Suprapubic skin (tissue), 4 donors: ENCODE measurements around the gene PTPRM. TPM values are rescaled to one million over a fixed set of nuclear protein-coding genes. Genes with fewer than 3 reads are reported as not detected.

ENCODE experiments used
- DNase-seq, 2 donors: peaks; one replicate each; pipeline ENCODE4 v3.0.0-alpha.2; 2019; ENCODE audit warnings: low spot score in 2 of 2
- H3K27ac ChIP-seq: fragments of 200-600 bp; sonication (generic); one replicate; pipeline ENCODE4 v1.5.1; 2019
- H3K27me3 ChIP-seq: fragments of 200-600 bp; sonication (generic); one replicate; pipeline ENCODE4 v1.5.1; 2019
- H3K36me3 ChIP-seq: fragments of 200-600 bp; sonication (generic); one replicate; pipeline ENCODE4 v1.5.1; 2019
- H3K4me1 ChIP-seq: fragments of 200-600 bp; sonication (generic); one replicate; pipeline ENCODE4 v1.5.1; 2019
- H3K4me3 ChIP-seq: fragments of 200-600 bp; sonication (generic); one replicate; pipeline ENCODE4 v1.5.1; 2019; ENCODE audit warnings: mild to moderate bottlenecking
- H3K9me3 ChIP-seq: fragments of 200-600 bp; sonication (generic); one replicate; pipeline ENCODE4 v1.5.1; 2019
- EP300 ChIP-seq: sonication (generic); formaldehyde crosslinking; IDR thresholded peaks from one replicate; pipeline ENCODE4 v1.6.1; 2017; ENCODE audit warnings: antibody characterized with exemption
- POLR2A ChIP-seq, 2 donors: fragments of 450-650 bp; IDR thresholded peaks; one replicate each; pipeline ENCODE4 v1.6.1; 2017; ENCODE audit warnings: antibody characterized with exemption in 2 of 2, mild to moderate bottlenecking in 2 of 2, moderate library complexity in 2 of 2
- POLR2AphosphoS5 ChIP-seq, 3 donors: sonication (generic); formaldehyde crosslinking; IDR thresholded peaks; one replicate each; pipeline ENCODE4 v1.6.1; 2017; ENCODE audit warnings: antibody characterized with exemption in 3 of 3
- WGBS: methylation state at CpG from one replicate; pipeline ENCODE4 v1.1.5; 2018; 5-methylcytosine and 5-hydroxymethylcytosine counted together
- total RNA-seq, 4 donors: library from RNA; depleted of rRNA; stranded (reverse); fragments of >200 nt; gene quantifications; one replicate each; pipeline ENCODE4 v1.1.0, GENCODE V29; 2016
- TF ChIP-seq, protein P1 (sequence below), 2 donors: fragments of 200-600 bp in 1 of 2; fragments of 450-650 bp in 1 of 2; sonication (generic) in 1 of 2; IDR thresholded peaks; one replicate each; pipeline ENCODE4 v1.5.1; 2016 to 2019; ENCODE audit warnings: antibody characterized with exemption in 2 of 2, mild to moderate bottlenecking in 1 of 2, moderate library complexity in 1 of 2

PTPRM gene
- total RNA-seq, 4 donors from 2014 or later, result 19.8 to 73.7 (median 40.0) TPM

DNA sequence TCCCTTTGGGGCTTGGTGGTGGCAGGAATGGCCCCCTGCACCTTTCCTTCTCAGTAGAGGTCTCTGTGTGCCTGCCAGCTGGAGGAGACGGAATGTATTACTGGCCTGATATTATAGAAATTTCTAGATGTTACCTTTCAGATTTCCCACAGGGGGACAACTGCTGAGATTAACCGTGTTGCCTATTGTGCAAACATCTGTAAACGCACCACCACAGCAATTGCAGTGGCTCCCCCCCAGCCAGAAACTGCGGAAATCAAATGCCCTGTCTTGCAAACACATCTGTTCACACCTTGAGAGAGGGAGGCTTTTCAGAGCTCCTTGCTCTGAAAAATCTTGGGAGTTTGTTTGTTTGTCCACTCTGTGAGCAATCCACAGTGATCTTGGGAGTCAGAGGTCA, 772.1 kb downstream of the PTPRM start:
- TF ChIP-seq EP300, result no peak
- TF ChIP-seq, protein P1, sequence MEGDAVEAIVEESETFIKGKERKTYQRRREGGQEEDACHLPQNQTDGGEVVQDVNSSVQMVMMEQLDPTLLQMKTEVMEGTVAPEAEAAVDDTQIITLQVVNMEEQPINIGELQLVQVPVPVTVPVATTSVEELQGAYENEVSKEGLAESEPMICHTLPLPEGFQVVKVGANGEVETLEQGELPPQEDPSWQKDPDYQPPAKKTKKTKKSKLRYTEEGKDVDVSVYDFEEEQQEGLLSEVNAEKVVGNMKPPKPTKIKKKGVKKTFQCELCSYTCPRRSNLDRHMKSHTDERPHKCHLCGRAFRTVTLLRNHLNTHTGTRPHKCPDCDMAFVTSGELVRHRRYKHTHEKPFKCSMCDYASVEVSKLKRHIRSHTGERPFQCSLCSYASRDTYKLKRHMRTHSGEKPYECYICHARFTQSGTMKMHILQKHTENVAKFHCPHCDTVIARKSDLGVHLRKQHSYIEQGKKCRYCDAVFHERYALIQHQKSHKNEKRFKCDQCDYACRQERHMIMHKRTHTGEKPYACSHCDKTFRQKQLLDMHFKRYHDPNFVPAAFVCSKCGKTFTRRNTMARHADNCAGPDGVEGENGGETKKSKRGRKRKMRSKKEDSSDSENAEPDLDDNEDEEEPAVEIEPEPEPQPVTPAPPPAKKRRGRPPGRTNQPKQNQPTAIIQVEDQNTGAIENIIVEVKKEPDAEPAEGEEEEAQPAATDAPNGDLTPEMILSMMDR (IDR thresholded peaks at IDR 0.05), result no peak
- no peak for TF ChIP-seq POLR2AphosphoS5 (IDR thresholded peaks at IDR 0.05)
- no peak for TF ChIP-seq POLR2A (IDR thresholded peaks at IDR 0.05)
- 77% methylated on average over 4 of the region's 4 CpGs for WGBS
- Histone ChIP-seq H3K4me3 (no peak overlapping the region), H3K27me3 (no peaks in the 10 kb centered on the region), H3K9me3 (no peaks in the 10 kb centered on the region), H3K4me1 (no peaks in the 10 kb centered on the region), H3K36me3 (no peaks in the 10 kb centered on the region), H3K27ac (no peak overlapping the region)
- no peak for DNase-seq

DNA sequence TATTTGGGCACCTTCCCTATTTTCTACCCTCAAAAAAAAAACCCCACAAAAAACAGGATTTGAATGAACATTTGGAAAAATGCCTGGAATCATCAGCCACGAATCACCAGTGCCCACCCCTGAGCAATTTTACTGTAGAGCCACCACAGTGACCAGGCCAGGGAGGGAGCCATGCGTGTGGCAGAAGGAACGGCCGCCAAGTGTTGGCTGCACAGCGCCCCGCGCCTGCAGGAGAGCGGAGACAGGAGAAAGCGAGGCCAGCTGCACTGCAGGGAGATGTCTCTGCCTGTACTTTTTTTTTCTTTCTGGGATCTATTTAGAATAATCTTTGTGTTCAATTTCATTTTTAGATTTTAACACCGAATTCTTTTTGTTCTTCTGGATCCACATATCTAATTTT, 772.8 kb downstream of the PTPRM start:
- H3K36me3 ChIP-seq, result no peaks in the 10 kb centered on the region
- no peak overlapping the region for H3K27ac ChIP-seq
- no peaks in the 10 kb centered on the region for H3K27me3 ChIP-seq
- TF ChIP-seq EP300, result no peak
- H3K4me1 ChIP-seq, result no peaks in the 10 kb centered on the region
- H3K4me3 ChIP-seq, result no peak overlapping the region
- no peak for DNase-seq
- H3K9me3 ChIP-seq, result no peaks in the 10 kb centered on the region
- 84% methylated on average over 10 of the region's 10 CpGs for WGBS

DNA sequence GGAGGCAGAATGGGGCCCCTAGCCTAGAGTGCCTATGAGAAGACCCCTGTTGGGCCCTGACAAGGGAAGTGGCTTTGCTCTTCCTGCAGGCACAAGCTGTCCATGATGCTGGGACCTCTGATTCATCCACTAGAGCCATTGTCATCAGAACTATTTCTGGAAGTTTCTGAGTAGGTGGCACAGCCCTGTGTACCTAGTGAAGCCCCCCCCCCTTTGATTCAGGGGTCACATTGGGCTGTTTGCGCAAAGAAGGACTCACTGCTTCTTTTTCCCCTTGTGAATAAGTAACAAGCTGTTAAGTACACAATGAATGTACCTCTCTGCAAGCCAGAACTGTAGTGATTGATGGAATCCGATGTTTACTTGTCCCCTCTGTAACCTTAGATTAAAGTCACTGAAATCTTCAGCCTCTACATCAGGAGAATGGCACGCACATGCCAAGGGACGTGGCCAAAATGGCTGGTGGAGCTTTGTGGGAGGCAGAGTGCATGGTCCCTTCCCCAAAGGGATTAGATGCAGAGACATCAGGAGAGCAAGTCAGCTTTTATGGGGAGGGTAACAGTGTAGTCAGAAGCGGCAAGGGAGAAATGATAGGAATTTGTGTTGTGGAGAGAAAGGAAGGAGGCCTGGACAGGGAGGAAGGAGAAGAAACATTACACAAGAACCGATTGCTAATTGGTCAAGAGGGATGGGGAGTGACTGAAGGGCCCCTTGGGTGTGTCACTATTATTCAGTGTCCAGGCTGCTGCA, 774.5 kb downstream of the PTPRM start:
- no peak for DNase-seq
- no peaks in the 10 kb centered on the region for H3K36me3 ChIP-seq
- TF ChIP-seq, protein P1 (IDR thresholded peaks at IDR 0.05), result no peak
- TF ChIP-seq POLR2A (IDR thresholded peaks at IDR 0.05) (no peak), POLR2AphosphoS5 (IDR thresholded peaks at IDR 0.05) (no peak), EP300 (no peak)
- no peak overlapping the region for H3K4me3 ChIP-seq
- no peak overlapping the region for H3K27ac ChIP-seq
- no peaks in the 10 kb centered on the region for H3K9me3 ChIP-seq
- no peaks in the 10 kb centered on the region for H3K27me3 ChIP-seq
- 65% methylated on average over 6 of the region's 6 CpGs for WGBS
- no peaks in the 10 kb centered on the region for H3K4me1 ChIP-seq

DNA sequence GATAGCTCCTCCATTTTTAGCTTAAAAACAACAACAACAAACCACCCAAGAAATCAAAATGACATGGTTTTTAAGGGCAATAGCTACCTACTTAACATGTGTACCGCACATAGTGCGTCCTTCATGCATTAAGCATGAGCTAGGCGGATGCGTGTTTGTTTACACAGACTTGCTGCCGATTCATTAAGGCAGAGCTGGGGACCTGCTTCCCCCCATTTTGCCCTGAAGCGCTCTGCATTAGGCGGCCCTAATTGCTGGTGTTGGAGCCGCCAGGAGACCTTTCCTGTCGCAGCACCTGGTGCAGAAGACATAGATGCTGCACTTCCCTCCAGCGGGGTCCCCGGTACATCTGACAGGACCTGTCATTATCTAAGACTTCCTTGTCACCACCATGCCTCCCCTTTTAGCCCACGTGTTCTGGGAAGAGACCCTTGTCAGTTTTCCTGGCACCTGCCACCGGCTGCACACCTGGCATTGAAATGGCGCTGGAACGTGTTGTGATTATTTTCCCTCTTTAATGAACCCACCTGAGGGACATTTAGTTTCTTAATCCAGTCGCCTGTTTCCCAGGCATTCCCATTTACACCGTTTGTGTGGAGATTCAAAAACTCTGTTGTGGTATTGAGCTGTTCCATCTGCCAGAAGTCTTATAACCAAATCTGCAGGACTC, 781.1 kb downstream of the PTPRM start:
- no peak for DNase-seq
- no peak overlapping the region for H3K27ac ChIP-seq
- no peaks in the 10 kb centered on the region for H3K4me1 ChIP-seq
- no peaks in the 10 kb centered on the region for H3K27me3 ChIP-seq
- no peaks in the 10 kb centered on the region for H3K36me3 ChIP-seq
- 91% methylated on average over 17 of the region's 17 CpGs for WGBS
- H3K9me3 ChIP-seq, result no peaks in the 10 kb centered on the region
- TF ChIP-seq POLR2AphosphoS5 (IDR thresholded peaks at IDR 0.05), result no peak
- TF ChIP-seq, protein P1 (IDR thresholded peaks at IDR 0.05), result no peak
- TF ChIP-seq EP300, result no peak
- no peak for TF ChIP-seq POLR2A (IDR thresholded peaks at IDR 0.05)
- H3K4me3 ChIP-seq, result no peak overlapping the region

DNA sequence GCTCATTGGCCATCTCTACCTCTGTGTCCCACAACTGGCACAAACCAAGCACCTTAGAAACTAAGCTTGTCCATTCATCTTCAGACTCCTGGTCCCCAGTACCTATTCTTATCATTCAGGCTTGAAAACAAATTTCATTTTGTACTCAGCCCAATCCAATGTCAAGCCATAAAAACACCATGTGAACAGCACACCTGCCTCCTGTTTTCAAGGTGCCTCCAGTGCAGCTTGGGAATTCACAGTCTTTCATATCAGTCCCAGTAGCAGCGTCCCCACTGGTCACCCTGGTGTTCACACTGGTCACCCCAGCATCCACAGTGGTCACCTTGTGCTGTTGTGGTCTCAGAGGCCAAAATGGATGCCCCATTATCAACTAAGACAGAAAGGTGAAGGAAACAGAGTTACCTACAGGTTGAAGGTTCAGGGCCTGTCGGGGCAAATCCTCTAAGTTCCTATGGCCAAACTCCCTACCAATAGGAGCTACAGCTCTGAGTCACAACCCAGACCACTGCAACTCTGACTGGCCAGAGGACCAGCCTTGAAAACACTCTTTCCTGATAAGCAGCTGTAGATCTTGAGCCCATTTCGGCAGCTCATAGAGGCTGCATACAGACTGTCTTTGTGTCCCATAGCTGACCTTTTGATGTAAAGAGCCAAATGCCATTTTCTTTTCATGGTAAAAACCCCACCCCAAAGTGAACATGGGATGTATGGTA, 782.6 kb downstream of the PTPRM start:
- Histone ChIP-seq H3K9me3 (no peaks in the 10 kb centered on the region), H3K4me1 (no peaks in the 10 kb centered on the region), H3K27ac (no peak overlapping the region), H3K27me3 (no peaks in the 10 kb centered on the region), H3K4me3 (no peak overlapping the region), H3K36me3 (no peaks in the 10 kb centered on the region)
- DNase-seq, result no peak
- 97% methylated on average over 3 of the region's 3 CpGs for WGBS
- TF ChIP-seq POLR2A (IDR thresholded peaks at IDR 0.05) (no peak), EP300 (no peak), POLR2AphosphoS5 (IDR thresholded peaks at IDR 0.05) (no peak)
- TF ChIP-seq, protein P1 (IDR thresholded peaks at IDR 0.05), result no peak
